Measurements from ENCODE around the gene SCUBE3. TPM values are rescaled to one million over a fixed set of nuclear protein-coding genes. Genes with fewer than 3 reads are reported as not detected.
A peak's percentile ranks its signal among the peaks of the same experiment; 100 is the strongest.

Gene SCUBE3
- total and polyA plus RNA-seq, 2 of the 8 experiments (the other 6 are each of a cell fraction or from before 2014, with no cell fraction given): 0.80 to 1.0 TPM

- no peak for DNase-seq (ENCODE audit: low read depth in 1 of 2, low spot score in 2 of 2)
- H3K4ac ChIP-seq (replicated peaks; ENCODE audit: insufficient read length, low read depth, low read length): no peak overlapping the region
- H4K20me1 ChIP-seq (replicated peaks in 1 of 2; ENCODE audit: control insufficient read depth in 1 of 2, insufficient read depth in 2 of 2, low read length in 2 of 2): peaks cover 2 to 25% of the 10 kb centered on the region in 2 experiments
- no peaks in the 10 kb centered on the region for H3K9me3 ChIP-seq (ENCODE audit: insufficient read depth in 2 of 2, low read depth in 1 of 2, low read length in 1 of 2)
- peaks cover 16% of the 10 kb centered on the region; the same call in 1 of the 2 replicates for H3K23me2 ChIP-seq (ENCODE audit: low read depth, low read length)
- no peaks in the 10 kb centered on the region for H3K79me1 ChIP-seq (ENCODE audit: low read depth, low read length)
- no peak overlapping the region for H3K9ac ChIP-seq (replicated peaks in 1 of 4; ENCODE audit: extremely low read depth in 1 of 4, low read depth in 3 of 4, low read length in 3 of 4)
- no peak overlapping the region for H3K23ac ChIP-seq (ENCODE audit: insufficient read length)
- H3K36me3 ChIP-seq (ENCODE audit: control insufficient read depth in 2 of 4, insufficient read depth in 4 of 4, low read length in 3 of 4): no peaks in the 10 kb centered on the region
- no peak overlapping the region for H4K5ac ChIP-seq (ENCODE audit: insufficient read length, low read depth, low read length)
- no peak overlapping the region for H3K18ac ChIP-seq (ENCODE audit: extremely low read depth, low read length)
- POLR2A ChIA-PET (ENCODE audit: partially characterized antibody): interaction anchor here (1.2 to 2.2 kb wide), 3 partner anchors 10 to 23 kb away, joined by 4 to 6 read pairs (median 5); no protein-coding TSS in a partner anchor
- H2BK5ac ChIP-seq (ENCODE audit: low read depth, low read length): no peak overlapping the region
- no peak overlapping the region for H4K91ac ChIP-seq (replicated peaks; ENCODE audit: insufficient read length, low read length)
- H3K14ac ChIP-seq (ENCODE audit: insufficient read length): no peak overlapping the region
- H2BK120ac ChIP-seq (replicated peaks; ENCODE audit: low read depth, low read length): no peak overlapping the region
- no peak for TF ChIP-seq JUND (IDR thresholded peaks at IDR 0.05; ENCODE audit: low read length)
- no peak for TF ChIP-seq SIN3A (conservative IDR thresholded peaks at IDR 0.05 in 1 of 2, IDR thresholded peaks at IDR 0.05 in 1 of 2; ENCODE audit: low read depth in 1 of 2, low read length in 2 of 2)
- no peak for TF ChIP-seq GTF2F1 (IDR thresholded peaks at IDR 0.05; ENCODE audit: borderline replicate concordance, low read depth, low read length)
- TF ChIP-seq NANOG (IDR thresholded peaks at IDR 0.05; ENCODE audit: insufficient read depth, low read depth, low read length, poor library complexity, severe bottlenecking): no peak
- no peak for TF ChIP-seq RBBP5 (IDR thresholded peaks at IDR 0.05; ENCODE audit: borderline replicate concordance, low read depth, low read length)
- no peak for TF ChIP-seq HDAC2 (IDR thresholded peaks at IDR 0.05; ENCODE audit: borderline replicate concordance in 1 of 2, low read depth in 2 of 2, low read length in 2 of 2)
- TF ChIP-seq SP4 (IDR thresholded peaks at IDR 0.05; ENCODE audit: low read length): no peak
- no peak overlapping the region for H2AFZ ChIP-seq (ENCODE audit: low read length)
- FAIRE-seq: peak; percentile 7
- H3K4me2 ChIP-seq (ENCODE audit: insufficient read depth in 1 of 2, low read depth in 2 of 2, low read length in 2 of 2): peak overlapping the region in 1 of 2 experiments; percentile 92; a peak in 2 of 4 replicates
- H3K79me2 ChIP-seq (ENCODE audit: control insufficient read depth in 1 of 2, insufficient read depth in 2 of 2, low read length in 2 of 2): no peaks in the 10 kb centered on the region
- H3K4me1 ChIP-seq (replicated peaks in 1 of 4; ENCODE audit: control insufficient read depth in 3 of 4, insufficient read depth in 4 of 4, low read length in 3 of 4): peaks cover 7 to 38% (median 28%) of the 10 kb centered on the region in 4 experiments
- no peak overlapping the region for H3K56ac ChIP-seq (replicated peaks; ENCODE audit: insufficient read length, low read depth, low read length)
- no peak overlapping the region for H2BK15ac ChIP-seq (ENCODE audit: low read length)
- CTCF ChIA-PET (ENCODE audit: partially characterized antibody): interaction anchor here (0.6 to 19.1 kb wide), 6 partner anchors 11 to 276 kb away, joined by 5 to 219 read pairs (median 6); no protein-coding TSS in a partner anchor
- no peak overlapping the region for H4K8ac ChIP-seq (ENCODE audit: extremely low read depth, insufficient read depth, low read length)
- H3K27ac ChIP-seq (ENCODE audit: low read depth, low read length): no peak overlapping the region
- no peak overlapping the region for H2AK5ac ChIP-seq (ENCODE audit: low read depth, low read length)
- peak overlapping the region in 1 of 4 experiments; percentile 36; a peak in 1 of 8 replicates for H3K4me3 ChIP-seq (ENCODE audit: extremely low read depth in 1 of 4, insufficient read depth in 2 of 4, low read depth in 3 of 4, low read length in 4 of 4)
- no peak overlapping the region for H2BK20ac ChIP-seq (ENCODE audit: low read length)
- peaks cover 8 to 65% (median 38%) of the 10 kb centered on the region in 4 experiments for H3K27me3 ChIP-seq (replicated peaks in 1 of 4; ENCODE audit: control insufficient read depth in 3 of 4, extremely low read depth in 1 of 4, insufficient read depth in 3 of 4, low read length in 3 of 4)
- no peak overlapping the region for H2BK12ac ChIP-seq (ENCODE audit: low read depth, low read length)
- WGBS, 2 experiments (ENCODE audit: extremely low coverage in 1 of 2, insufficient coverage in 1 of 2, insufficient read length in 1 of 2, insufficient replicate concordance in 2 of 2, low coverage in 1 of 2, low lambda C conversion rate in 2 of 2, missing lambda C conversion rate in 1 of 2): 69% methylated on average over 4 of the region's 4 CpGs; no CpG with 5 or more reads in 1 of the 2 experiments
Measured at GRCh38 chr6:35218021-35218420, 4.3 kb downstream of the SCUBE3 start.

Data from H1 (cell line).